Activated CD4-positive, CD25-positive, alpha-beta regulatory T cell (primary cell): ENCODE measurements around the gene PCDHB15.
"Not testable (repeated sequence)": the region's sequence is repeated elsewhere in the genome, so short reads cannot be mapped to it uniquely, and the experiment has no call there.

Experiments
- DNase-seq, 4 experiments: peaks; one replicate each; lab custom pipeline; 2025; lab: John Stamatoyannopoulos, UW

Gene PCDHB15

GRCh38 chr5:141245250-141245717 lies at the start of gene PCDHB15:
PCDHB15 (plus strand) TSS chr5:141245395; CDS start chr5:141245579, 184 bp downstream.
- DNase-seq = no peak

GRCh38 chr5:141196363-141196762 lies 48.8 kb upstream of the PCDHB15 start:
- DNase-seq = no peak

GRCh38 chr5:141199359-141200235 lies 45.6 kb upstream of the PCDHB15 start, which contains the start of gene PCDHB11:
PCDHB11 (plus strand) TSS chr5:141199627; CDS start chr5:141199775, 148 bp downstream.
- DNase-seq = no peak

- DNase-seq = not testable (repeated sequence)
Observed at GRCh38 chr5:141201126-141201525, 44.1 kb upstream of the PCDHB15 start.

GRCh38 chr5:141201646-141202045 lies 43.5 kb upstream of the PCDHB15 start:
- DNase-seq = not testable (repeated sequence)

- no peak for DNase-seq
Observed at GRCh38 chr5:141208478-141208877, 36.7 kb upstream of the PCDHB15 start, which contains the start of gene PCDHB12. PCDHB12 (plus strand) TSS chr5:141208719; CDS start chr5:141208908, 189 bp downstream.

- DNase-seq = not testable (repeated sequence)
Observed at GRCh38 chr5:141210281-141210680, 34.9 kb upstream of the PCDHB15 start.

- DNase-seq = not testable (repeated sequence)
Observed at GRCh38 chr5:141210849-141211248, 34.3 kb upstream of the PCDHB15 start.

- not testable (repeated sequence) for DNase-seq
Observed at GRCh38 chr5:141213656-141214339, 31.4 kb upstream of the PCDHB15 start, which contains the start of gene PCDHB13. PCDHB13 (plus strand) TSS chr5:141213919; CDS start chr5:141214124, 205 bp downstream.

- DNase-seq = not testable (repeated sequence)
Observed at GRCh38 chr5:141214583-141214982, 30.6 kb upstream of the PCDHB15 start.

GRCh38 chr5:141215504-141215903 lies 29.7 kb upstream of the PCDHB15 start:
- not testable (repeated sequence) for DNase-seq

- DNase-seq = not testable (repeated sequence)
Observed at GRCh38 chr5:141216035-141216434, 29.2 kb upstream of the PCDHB15 start.

- DNase-seq = no peak
Observed at GRCh38 chr5:141223112-141223783, 21.9 kb upstream of the PCDHB15 start, which contains the start of gene PCDHB14. PCDHB14 (plus strand) TSS chr5:141223343; CDS start chr5:141223506, 163 bp downstream.

- not testable (repeated sequence) for DNase-seq
Observed at GRCh38 chr5:141224844-141225243, 20.4 kb upstream of the PCDHB15 start.

GRCh38 chr5:141225421-141225820 lies 19.8 kb upstream of the PCDHB15 start:
- not testable (repeated sequence) for DNase-seq

GRCh38 chr5:141234109-141234667 lies 11.0 kb upstream of the PCDHB15 start:
- no peak for DNase-seq

GRCh38 chr5:141235922-141236321 lies 9.3 kb upstream of the PCDHB15 start:
- DNase-seq = not testable (repeated sequence)

- no peak for DNase-seq
Observed at GRCh38 chr5:141236516-141237313, 8.5 kb upstream of the PCDHB15 start.

GRCh38 chr5:141241496-141241895 lies 3.7 kb upstream of the PCDHB15 start:
- no peak for DNase-seq

- not testable (repeated sequence) for DNase-seq
Observed at GRCh38 chr5:141246971-141247370, 1.8 kb downstream of the PCDHB15 start.
